Hematopoietic multipotent progenitor cell (in vitro differentiated cells): ENCODE results near the gene C3. TPM values are rescaled to one million over a fixed set of nuclear protein-coding genes. Genes with fewer than 3 reads are reported as not detected.
"Not testable (repeated sequence)": the region's sequence is repeated elsewhere in the genome, so short reads cannot be mapped to it uniquely, and the experiment has no call there.

Experiments
- DNase-seq, 3 donors: peaks; one replicate each; pipeline ENCODE4 v3.0.0-alpha.2; 2011 to 2015; ENCODE audit warnings: low read depth in 2 of 3, low spot score in 2 of 3
- total RNA-seq: library from RNA; depleted of rRNA; stranded (reverse); fragments of >200 nt; gene quantifications from one replicate; pipeline ENCODE4 v1.2.3, GENCODE V29; 2012

C3 gene
- total RNA-seq, 1 donor: under 0.01 TPM

DNA sequence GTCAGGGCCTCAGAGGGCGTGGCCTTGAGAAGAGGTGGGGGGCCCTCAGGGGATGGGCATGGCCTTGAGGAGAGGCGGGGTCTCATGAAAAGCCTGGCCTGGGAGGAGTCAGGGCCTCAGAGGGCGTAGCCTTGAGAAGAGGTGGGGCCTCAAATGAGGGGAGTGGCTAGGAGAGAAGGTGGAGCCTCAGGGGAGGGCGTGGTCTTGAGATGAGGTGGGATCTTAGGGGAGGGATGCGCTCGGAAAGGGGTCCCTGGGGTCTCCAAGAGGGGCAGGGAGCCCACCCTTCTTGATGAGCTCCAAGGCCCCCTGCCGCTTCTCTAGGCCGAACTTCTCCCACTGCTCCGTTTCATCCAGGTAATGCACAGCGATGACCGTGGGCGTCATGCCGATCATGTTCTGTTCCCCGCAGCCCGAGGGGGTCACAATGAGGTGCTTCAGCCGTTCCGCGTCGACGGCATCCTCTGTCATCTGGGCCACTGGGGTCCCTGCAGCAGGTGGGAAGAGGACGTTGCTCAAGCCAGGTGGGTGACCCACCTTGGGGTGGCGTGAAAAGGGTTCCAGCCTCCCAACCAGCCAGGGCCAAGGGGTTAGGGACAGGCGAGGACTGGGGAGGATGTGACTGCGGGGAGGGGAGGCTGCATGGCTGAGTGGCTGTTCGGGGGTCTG lies 26.2 kb downstream of the C3 start:
- no peak for DNase-seq

DNA sequence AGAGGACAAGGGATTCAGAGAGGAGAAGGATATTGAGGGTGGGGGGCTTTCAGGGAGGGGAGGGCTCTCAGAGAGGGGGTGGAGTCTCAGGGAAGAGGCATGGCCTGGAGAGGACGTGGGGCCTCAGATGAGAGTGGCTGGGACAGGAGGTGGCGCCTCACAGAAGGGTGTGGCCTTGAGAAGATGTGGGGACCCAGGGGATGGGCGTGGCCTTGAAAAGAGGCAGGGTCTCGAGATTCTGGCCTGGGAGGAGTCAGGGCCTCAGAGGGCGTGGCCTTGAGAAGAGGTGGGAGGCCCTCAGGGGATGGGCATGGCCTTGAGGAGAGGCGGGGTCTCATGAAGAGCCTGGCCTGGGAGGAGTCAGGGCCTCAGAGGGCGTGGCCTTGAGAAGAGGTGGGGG lies 26.8 kb downstream of the C3 start:
- no peak for DNase-seq

DNA sequence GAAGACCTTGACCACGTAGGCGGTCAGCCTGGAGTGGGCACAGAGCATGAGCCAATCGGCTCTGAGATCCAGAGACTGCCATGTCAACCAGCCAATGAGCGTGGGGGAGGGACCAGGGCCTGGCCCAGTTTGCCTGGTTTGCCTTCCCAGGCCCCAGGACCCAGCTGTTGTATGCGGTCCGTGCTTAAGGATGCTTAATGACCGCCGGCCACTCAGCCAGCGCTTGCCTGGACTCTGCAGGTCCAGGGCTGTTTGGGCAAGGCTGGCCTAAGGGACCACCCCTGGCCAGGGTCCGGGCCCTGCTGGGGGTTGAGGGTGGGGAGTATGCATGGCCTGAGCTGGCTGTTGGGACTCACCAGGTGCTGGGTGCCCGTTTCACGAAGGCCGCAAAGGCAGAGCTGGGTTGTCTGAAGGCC lies 27.4 kb downstream of the C3 start:
- no peak for DNase-seq

DNA sequence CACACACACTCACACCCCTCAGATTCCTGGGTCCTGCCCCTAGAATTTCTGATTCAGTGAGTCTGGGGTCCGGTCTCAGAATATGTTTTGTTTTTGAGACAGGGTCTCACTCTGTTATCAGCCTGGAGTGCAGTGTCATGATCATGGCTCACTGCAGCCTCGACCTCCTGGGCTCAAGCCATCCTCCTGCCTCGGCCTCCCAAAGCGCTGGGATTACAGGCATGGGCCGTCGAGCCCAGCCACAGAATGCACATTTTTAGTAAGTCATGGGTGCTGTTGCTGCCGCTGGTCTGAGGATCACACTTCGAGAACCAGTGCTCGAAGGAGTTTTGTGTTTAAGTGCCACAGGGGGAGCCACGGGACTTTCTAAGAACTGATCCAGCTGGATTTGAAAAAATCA lies 28.4 kb downstream of the C3 start:
- no peak for DNase-seq

DNA sequence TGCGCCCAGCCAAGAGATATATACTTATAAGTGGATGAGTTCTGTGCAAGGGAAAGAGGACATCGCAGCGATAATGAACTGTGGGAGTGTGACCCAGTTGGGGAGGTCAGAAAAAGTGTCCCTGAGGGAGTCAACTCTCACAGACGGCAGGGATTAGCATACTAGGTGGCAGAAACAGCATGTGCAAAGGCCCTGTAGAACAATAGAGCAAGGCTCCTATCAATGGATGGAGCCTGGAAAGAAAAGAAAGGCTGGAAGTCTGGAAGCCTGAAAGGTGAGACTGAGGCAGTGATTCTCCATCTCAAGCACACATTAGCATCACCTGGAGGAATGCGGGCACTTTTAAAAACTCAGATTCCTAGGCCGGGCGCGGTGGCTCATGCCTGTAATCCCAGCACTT lies 29.1 kb downstream of the C3 start:
- no peak for DNase-seq

DNA sequence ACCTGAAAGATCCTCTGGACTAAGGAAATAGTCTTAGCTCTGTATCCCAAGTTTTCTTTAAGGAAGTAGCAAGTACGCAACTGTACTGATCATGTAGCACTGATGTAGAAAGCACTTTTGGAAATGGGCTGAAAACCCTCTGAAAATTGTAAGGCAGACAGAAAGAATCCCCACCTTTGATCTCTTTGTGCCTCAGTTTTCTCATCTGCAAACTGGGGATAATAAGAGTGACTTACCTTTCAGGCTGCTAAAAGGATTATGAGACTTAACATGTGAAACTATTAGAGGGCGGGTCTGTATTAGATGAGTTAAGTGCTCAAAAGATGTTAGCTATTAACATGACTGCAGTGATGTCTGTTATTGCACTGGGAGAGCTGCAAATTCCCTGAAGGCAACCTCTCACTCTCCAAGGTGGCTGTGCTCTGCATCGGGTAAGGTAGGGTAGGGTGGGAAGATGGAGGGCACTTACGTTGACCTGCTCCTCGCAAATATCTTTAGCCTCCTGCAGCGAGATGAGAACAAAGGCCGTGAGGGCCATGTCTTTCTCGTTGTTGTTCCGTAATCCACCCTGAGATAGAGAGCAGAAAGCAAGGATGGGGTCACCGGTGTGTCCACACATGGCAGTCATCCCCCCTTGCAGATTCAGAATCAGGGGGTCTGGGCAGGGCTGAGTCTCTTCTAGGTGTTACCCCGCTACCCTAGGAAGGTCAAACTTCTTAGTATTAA lies 30.1 kb downstream of the C3 start:
- DNase-seq: no peak

DNA sequence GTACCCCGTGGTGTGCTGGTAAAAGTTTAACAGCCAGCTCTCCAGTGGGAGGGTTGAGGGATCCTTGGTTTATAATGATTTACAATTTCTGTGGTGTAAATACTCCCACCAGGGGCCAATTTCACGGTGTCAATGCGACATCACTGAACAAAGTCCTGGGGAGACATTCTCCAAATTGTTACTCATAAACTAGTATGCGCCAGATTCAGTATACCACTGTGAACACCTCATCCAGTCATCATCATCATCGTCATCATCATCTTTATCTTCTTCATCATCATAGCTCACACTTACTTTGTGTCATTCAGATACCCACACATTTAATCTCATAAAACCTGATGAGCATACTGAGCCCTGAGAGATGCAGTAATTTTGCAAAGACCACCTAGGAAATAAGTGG lies 33.3 kb downstream of the C3 start:
- DNase-seq: no peak

DNA sequence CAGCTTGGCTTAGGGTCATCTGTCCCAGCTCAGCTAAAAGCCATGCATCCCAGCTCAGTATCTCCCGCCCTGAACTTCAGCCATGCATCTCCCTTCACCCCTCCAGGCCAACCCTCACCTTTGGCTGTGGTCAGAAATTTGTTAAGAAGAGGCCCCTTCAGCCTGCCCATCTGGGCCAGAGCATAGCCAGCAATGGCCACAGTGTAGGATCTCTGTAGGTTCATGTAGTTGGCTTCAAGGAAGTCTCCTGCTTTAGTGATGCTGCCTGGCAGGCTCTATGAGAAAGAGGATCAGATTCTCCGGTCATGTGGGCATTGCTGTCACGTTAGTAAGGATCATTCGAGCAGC lies 33.8 kb downstream of the C3 start:
- DNase-seq: no peak

DNA sequence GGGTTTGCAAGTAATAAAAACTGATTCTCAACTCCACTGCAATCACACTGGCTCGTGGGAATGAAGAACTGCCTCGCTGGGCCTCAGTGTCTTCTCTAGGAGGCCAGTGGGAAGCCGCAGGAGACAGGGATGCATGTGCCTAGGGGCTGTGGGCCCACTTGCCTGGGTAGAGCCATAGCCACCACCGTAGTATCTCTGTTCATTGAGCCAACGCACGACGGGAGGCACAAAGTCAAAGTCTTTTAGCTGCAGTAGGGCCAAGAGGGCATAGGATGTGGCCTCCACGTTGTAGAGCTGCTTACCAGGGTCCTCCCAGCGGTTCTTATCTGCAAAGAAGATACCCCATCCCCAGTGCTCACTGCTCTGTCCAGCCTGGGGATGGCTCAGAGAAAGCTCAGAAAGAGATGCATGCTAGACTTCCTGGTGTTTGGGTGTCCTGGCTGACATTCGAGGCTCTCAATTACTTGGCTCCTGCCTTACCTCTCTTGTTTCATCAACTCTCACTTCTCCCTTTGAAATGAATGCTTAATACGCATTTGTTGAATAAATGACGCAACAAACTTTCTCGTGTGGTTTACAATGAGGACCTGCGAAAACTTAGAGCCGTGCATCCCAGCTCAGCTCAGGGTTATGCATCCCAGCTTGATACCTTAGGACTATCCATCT lies 34.4 kb downstream of the C3 start:
- DNase-seq: no peak

DNA sequence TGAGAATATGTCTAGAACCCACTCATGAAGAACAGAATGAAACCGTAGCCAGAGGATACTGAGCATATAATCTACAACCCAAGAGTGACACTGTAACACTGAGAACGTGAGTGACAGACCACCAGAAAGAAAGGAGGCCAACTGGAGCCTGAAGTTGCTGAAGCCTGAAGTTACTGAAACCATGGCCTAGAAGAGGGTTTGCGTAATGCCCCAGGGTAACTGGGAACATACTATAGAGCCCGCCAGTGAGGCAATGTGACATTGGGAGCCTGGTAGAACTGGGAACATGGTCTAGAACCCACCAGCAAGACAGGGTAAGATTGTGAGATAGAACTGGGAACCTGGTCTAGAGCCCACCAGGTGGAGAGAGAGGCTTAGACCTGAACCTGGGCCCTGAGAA lies 35.0 kb downstream of the C3 start:
- no peak for DNase-seq

DNA sequence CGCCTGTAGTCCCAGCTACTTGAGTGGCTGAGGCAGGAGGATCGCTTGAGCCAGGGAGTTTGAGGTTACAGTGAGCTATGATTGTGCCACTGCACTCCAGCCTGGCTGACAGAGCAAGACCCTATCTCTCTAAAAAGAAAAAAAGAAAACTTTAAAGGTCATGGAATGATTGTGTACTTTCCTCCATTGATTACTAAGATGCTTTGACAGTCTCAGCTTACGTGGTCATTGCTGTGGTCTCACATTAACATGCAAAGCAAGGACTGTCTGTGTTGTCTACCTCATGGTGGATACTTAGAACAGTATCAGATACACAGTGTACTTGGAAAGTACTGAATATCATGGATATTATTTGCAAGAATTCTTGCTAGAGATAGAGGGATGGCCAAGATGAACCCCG lies 36.5 kb downstream of the C3 start:
- no peak for DNase-seq

DNA sequence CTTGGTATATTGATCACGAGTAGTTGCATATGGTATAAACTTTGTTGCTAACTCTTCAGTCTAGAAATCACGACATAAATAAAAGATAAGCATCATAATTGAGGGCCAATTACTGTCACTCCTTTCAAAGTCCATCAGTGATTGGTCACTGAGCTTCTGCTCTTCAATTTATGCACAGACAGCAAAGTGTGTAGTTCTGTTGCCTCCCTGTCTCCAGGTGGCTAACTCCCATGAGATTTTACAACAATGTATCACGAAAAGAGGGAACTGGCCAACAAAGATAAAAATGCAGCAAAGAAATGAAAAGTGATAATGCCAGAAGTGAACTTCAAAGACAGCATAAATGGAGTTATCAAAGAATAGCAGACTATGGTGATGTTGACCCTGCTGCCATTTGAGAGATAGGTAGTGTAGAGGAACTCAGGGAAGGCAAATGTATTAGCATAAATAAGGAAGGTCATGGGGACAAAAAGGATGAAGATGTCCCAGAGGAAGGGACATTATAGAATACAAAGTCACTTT lies 37.8 kb downstream of the C3 start:
- no peak for DNase-seq

DNA sequence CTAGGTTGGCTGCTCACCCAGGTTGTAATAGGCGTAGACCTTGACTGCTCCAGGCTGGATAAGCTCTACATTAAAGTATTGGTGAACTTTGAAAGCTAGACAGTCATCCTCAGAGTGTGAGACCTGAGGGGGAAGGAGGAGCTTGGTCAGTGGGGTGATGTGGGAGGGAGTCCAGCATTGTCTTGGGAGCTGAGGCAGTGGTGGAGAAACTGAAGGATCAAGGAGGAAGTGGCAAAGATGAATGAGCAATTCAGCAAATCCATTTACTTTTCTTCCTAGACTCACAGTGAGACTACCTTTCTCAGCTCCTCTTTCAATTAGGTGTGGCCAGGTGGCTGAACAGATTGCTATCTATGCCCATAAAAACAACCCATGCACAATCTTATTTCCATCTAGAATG lies 40.3 kb downstream of the C3 start:
- DNase-seq: no peak

DNA sequence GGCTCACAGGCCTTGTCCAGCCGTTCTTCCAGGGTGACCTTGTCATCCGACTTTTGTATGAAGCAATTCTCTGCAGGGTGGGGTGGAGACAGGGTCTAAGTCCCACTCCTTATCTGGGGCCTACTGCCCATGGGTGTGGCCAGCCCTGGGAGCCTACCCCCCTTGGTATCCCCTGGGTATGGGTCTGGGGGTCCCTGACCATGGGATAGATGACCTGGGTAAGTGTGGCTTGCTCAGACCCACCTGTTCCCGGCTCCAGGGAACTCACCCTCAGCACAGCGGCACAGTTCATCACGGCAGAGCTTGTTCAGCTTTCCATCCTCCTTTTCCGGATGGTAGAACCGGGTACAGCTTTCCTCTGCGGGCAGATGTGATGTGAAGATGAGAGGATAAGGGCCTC lies 41.3 kb downstream of the C3 start:
- no peak for DNase-seq

DNA sequence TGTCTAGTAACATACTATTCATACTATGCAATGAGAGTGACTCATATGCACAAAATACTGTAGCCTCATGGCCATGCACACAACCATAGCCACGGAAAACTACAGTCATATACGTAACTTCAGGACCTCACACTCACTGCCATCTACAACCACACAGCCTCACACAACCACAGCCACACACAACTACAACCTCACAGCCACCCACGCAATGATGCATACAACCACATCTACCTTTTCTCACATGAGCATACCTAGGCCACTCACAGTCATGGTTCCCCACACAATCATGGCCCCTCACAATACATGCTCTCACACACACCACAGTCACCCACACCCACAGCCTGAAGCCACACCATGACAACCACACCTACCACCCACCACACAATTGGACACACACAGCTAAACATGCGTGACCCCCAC lies 41.8 kb downstream of the C3 start:
- no peak for DNase-seq

DNA sequence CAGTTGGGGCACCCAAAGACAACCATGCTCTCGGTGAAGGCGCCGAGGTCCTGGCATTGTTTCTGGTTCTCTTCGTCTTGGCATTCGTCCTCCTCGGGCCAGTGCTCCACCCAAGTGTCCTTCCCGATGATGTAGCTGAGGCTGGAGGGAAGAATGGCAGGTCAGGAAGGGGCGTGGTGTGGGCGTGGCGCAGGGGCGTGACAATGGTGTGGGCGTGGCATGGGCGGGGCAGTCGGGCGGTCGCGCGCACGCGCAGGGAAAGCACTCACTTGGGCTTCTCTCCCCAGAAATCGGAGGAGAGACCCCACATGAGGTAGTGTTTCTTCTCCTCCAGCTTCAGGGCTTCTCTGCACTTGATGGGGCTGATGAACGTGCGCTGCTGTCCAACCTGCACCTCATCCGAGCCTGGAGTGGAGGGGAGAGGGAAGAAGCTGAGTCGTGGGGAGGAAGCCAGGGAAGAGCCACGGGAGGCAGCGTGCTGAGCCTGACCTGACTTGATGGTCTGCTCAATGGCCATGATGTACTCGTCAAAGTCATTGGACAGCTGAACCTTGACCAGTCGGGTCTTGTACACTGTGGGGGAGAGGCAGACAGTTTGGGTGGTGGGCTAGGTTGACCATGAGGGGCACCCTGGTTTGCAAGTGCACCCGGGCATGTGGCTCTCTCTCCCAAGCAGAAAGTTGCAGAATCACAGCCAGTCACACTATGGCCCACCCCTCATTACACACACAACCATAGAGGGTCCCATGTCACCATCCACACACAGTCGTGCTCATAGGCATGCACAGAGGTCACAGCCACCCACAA lies 42.4 kb downstream of the C3 start:
- no peak for DNase-seq

DNA sequence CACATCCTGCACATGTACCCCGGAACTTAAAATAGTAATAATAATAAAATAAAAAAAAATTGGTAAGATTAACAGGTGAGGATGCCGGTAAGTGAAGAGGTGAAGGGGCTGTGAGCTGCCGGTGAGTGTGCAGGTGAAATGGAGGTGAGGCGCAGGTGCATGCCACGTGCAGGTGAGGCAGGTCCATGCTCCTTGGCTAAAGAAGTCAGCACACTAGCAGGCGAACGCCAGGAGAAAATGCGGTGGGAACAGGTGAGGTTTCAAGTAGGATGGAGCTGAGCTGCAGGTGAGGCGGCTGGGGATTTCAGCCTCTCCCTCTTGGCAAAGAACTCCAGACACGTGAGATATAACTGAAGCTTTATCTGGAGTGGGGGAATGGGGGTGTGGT lies 43.0 kb downstream of the C3 start:
- DNase-seq: no peak

DNA sequence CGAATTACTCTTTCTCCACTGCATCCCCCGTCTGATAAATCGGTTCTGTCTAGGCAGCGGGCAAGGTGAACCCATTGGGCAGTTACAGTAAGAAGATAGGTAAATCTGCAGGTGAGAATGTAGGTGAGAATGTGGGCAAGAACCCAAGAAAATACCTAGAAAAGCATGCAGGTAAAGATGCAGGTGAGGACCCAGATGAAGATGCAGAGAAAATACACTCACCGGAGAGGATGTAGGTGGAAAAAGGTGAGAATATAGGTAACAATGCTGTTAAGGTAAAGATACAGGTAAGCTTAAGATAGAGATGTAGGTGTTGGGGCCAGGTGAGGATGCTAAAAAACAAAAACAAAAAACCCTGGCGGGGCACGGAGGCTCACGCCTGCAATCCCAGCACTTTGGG lies 44.2 kb downstream of the C3 start:
- DNase-seq: no peak

DNA sequence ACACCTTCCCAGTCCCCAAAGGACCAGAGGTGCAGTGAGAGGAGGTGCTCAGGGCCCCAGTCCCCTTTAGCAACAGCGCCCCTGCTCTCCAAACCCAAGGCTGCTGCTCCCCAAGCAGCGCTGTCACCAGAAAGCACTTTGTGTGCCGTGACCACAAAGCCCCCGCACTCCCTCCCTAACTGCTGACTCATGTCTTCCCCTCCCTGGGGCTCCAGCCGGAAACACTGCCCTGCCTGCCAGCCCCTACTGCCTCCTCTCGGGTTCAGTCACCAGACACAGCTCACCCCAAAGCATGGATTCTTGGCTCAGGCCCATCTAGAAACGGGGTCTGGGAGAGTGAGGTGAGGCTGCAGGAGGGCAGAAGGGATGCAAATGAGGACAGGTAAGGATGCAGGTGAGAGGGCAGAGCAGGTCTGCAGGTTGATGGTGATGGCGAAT lies 45.6 kb downstream of the C3 start:
- DNase-seq: peak in 2 of 3 donors; percentile 95 to 97

DNA sequence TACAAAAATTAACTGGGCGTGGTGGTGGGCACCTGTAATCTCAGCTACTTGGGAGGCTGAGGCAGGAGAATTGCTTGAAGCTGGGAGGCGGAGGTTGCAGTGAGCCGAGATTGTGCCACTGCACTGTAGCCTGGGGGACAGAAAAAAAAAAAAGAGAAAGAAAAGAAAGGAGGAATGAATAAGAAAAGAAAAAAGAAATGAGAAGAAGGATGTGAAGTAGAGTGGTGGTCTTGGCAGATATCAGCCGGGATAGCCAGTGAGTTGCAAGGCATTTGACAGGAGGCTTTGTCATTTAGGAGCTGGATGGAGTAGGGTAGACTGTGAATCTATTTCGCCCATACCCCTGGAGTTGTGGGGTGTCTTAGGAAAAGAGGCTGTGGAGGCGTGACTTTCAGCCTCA lies 46.0 kb downstream of the C3 start:
- DNase-seq: not testable (repeated sequence)

DNA sequence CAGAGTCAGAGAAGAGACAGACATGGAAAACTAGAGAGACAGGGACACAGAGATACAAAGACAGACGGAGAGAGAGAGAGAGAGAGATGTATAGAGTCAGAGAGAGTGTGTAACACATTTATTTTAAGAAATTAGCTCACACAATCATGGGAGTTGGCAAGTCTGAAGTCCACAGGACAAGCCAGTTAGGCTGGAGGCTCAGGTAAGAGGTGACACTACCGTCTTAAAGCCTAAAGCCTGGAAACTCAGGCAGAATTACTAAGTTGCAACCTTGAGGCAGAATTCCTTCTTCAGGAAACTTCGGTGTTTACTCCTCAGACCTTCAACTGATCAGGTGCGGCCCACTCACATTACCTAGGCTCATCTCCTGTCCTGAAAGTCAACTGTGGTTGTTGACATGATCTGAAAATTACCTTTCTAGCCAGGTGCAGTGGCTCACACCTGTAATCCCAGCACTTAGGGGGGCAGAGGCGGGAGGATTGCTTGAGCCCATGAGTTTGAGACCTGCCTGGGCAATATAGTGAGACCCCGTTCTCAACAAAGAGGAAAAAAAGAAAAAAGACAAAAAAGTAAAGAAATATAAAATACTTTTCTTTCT lies 47.7 kb downstream of the C3 start:
- DNase-seq: no peak
